Measurements from ENCODE around the gene LCTL.
"Not testable (repeated sequence)": the region's sequence is repeated elsewhere in the genome, so short reads cannot be mapped to it uniquely, and the experiment has no call there.

The LCTL gene

DNA sequence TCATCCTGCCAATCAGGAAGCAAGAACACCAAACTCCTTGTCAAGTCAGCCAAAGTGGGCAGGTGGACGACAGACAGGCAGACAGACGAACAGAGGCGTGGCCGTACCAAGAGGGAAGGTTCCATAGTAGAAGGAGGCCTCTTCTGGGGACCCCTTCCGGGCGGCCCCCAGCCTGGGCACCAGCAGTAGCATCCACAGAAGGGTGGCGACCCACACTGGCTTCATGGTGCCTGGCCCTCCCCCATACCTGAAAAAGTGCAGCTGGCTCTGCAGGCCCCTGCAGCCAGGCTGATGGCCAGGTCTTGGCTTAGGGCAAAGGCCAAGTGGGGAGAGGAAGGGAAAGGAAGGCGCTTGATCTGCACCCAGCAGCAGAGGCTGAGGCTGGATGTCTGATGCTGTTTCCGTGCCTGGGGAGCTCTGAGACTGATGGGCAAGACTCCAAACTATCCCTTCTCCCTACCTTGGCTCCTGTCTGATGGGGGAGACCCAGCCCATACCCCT, 607 bp downstream of the LCTL start:
- no peak for DNase-seq

DNA sequence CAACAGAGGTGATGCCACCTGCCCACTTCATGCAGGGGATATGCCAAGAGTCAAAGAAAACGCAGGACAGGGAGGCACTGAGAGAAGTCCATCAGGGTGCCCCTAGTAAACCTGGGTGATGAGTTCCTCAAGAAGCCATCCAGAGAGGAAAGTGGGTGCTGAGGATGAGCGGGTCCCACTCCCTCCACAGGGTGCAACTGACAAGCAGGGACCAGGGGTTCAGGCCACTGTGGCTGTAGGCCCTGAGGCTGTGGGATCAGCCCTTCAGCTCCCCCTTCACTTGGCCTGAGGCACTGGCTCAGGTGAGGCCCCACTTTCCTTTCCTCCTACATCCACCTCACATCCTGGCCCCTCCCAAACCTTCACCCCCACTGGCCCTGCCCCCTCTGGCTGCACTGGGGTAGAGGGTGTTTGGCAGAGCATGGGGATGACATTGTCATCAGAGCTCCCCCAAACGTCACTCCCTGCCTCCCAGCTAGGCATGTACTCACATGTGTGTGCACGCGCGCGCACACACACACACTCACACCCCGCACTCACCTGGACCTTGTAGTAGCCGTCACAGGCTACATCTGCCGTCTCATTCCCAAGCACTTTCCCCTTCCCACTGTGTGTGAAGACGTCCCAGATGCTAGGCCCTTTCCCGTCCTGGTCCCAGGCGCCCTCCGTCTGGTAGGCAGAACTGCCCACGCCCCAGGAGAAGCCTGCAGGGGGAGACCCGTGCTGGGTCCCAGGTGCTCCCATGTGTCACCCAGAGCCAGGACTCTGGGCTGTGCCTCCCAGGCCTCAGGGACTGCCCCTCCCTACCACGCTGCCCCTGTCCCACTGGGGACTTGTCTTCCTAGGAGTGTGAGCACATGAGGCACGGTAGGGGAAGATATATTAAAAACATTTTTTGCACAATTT, 1.4 kb downstream of the LCTL start:
- DNase-seq = no peak

DNA sequence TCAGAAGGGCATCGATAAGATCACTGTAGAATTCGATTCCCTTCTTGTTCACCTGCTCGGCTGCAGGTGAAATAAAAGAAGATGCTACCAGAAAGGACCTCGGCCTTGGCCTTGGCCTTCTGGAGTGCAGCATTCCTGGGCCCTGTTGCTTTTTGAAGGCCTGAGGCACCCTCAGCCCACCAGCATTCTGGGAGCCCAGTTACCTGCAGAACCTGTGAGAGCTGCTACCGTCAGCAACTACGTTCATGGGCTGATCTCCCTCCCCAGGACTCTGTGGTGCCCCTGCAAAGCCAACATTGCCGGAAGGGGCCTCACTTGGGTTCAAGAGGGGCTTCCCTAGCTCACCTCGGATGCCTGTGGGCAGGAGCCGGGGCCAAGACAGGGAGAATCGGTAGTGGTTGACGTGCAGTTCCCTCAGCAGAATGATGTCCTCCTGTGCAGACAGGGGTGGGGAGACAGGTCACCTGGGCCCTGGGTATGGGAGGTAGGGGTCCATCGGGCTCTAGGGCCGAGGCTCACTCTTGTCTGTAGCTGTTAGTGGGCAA, 2.2 kb downstream of the LCTL start:
- DNase-seq = no peak

DNA sequence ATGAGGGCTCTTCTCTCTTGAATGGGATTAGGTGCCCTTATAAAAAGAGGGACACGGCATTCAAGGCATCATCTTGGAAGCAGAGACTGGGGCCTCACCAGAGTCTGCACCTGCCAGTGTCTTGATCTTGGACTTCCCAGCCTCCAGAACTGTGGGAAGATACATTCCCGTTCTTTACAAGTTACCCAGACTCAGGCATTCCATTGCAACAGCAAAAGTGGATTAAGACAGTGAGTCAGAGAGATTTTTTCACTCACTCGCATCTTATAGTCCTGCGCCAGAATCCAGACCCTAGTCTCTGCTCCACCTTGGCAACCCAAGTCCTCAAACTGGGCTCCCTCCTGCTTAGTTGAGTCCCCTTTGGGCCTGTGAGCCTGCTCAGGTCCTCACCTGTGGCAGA, 2.7 kb downstream of the LCTL start:
- DNase-seq = no peak

DNA sequence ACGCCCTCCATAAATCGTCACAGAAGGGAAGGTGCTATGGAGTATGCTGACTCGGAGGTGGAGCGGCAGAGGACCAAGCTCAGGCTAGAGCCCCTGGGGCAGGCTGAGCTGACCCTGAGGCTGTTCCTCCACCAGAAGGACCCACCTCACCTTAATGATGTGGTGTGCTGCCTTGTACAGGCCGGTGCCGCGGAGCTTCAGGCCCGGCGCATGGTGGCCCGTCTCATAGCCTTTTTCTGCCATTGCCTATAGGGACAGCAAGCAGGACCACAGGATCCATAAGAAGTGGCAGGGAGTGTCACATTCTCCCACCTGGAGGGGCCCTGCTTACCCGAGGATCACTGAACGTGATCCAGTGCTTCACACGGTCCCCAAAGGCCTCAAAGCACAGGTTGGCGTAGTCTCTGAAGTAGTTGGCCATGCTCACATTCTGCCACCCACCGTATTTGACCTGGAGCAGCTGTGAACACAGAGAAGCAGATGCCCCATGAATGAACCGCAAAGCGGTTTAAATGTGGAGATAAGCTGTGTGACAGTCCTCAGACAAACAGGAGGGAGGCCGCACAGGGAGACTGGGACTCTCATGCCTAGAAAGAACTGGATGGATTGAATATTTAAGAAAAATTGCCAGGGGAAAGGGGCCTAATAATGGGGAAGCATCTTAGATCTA, 4.8 kb downstream of the LCTL start:
- DNase-seq = no peak

DNA sequence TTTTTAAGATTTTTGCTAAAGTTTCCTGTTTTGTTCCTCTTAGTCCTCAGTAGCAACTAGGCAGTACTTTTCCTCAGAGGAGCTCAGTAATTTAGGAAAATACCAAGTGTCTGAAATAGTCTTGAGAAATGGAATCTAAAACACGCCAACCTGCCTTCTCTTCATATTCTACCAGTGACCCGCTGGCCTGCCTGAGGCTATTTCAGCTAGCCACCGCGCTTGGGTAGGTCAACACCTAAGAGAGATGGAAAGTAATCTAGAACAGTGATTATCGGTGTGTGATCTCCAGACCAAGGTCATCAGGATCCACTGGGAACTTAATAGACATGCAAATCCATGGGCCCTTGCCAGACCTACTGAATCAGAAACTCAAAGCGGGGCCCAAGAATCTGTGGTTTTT, 7.5 kb downstream of the LCTL start:
- DNase-seq = peak in 1 of 51 donors; percentile 1

DNA sequence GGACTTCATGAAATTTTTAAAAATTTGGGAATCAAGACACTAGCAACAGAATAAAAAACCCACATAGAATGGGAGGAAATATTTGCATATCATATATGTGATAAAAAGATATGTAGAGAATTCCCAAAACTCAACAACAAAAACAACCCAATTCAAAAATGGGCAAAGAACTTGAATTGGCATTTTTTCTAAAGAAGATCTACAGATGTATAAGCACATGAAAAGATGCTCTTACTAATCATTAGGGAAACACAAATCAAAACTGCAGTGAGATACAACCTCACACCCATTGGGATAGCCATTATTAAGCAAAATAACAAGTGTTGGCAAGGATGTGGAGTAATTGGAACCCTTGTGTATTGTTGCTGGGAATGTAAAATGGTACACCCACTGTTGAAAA, 10.1 kb downstream of the LCTL start:
- no peak for DNase-seq

DNA sequence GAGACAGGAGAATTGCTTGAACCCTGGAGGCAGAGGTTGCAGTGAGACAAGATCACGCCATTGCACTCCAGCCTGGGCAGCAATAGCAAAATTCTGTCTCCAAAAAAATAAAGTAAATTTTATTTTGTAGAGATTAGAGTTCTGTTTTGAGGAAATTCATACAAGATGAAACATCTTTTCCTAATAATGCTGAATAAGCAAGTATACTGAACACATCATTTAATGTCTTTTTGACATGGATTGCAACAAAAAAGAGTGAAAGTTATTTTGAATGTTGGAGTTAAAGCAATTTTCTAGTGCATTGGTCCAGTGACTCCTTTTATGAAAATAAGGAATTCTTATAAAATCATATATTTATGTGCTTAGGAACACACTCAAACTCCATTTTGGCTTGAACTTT, 20.5 kb downstream of the LCTL start:
- DNase-seq = no peak

DNA sequence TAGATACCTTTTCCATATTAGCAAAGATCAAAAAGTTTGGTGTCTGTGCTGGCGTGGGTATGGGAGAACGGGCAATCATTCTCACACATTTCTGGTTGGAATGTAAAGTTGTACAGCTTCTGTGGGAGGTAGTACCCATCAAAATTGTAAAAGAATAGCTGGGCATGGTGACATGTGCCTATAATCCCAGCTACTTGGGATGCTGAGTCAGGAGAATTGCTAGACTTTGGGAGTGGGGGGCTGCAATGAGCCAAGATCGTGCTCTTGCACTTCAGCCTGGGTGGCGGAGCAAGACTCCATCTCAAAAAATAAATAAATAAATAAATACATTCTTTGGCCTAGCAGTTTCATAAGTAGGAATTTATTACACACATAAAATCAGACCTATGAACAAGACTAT, 22.9 kb downstream of the LCTL start:
- no peak for DNase-seq

DNA sequence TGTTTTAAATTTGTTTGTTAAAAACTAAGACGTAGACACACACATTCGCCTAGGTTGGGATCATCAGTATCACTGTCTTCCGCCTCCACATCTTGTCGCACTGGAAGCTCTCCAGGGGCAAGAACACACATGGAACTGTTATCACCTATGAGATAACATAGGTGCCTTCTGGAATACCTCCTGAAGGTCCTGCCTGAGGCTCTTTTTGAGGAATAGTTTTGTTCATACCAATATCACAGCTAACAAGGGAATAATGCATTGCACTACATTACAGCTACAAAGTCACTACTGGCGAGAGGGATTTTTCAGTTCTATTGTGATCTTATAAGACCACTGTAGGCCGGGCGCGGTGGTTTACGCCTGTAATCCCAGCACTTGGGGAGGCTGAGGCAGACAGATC, 30.7 kb downstream of the LCTL start:
- no peak for DNase-seq

DNA sequence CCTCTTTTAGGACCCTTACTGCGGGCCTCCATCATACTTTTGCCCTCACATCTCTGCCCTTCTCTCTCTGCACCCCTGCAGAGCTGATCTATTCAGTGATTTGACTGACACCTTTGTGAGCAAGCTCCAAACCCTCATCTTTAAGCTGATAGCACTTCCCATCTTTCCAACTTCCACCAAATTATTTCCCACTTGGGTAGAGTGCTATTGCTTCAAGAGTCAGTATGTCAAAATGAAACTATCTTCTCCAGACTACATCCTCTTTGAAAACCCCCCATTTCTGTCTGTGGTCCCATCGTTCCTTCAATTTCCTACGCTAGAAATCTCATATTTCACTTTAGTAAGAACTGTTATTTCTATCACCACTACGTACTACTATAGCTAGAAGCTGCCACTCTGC, 41.0 kb downstream of the LCTL start:
- DNase-seq = no peak

DNA sequence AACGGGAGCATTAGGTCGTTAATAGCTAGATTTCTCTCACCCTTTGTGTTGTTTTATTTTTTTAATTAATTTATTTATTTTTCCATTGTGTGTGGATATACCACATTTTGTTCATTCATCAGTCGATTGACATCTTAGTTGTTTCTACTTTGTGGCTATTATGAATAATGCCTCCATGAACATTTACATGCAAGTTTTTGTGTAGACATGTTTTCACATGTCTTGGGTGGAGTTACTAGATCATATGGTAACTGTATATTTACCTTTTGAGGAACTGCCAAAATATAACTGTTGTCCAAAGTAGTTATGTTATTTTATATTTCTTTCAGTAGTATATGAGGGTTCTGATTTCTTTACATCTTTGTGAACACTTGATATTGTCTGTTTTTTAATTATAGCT, 41.9 kb downstream of the LCTL start:
- no peak for DNase-seq

DNA sequence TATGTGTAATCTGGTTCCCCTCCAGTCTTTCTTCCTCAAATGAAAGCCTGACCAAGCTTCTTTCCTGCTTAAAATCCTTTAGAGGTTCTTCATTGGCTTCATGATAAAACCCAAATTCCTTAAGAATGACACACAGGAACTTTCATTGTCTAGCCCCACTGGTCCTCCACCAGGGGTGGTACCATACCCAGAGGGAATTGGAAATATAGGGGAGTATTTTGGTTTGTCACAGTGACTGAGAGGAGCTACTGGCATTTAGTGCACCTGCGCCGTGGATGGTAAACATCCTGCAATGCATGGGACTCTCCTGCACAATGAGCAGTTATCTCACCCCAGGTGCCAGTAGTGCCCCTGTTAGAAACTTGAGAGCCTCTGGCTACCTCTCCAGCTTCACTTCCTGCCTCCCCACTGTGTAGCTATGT, 49.9 kb downstream of the LCTL start:
- DNase-seq = no peak

DNA sequence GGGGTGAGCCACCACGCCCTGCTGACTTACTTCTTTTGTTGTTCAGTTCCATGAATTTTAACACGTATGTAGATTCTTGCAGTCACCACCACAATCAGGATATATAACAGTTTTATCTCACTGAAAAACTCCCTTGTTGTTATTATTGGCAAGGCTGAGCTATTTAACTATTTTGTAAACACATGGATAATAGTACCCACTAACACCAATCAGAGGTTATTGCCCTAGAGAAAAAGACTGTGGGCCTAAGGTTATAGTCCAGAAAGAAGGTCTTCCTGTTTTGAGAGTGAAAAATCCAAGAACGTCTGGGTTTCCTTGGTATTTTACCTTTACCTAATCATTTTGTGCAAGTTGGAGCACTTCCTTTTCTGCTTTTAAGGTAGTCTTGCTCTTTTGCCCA, 51.2 kb downstream of the LCTL start:
- DNase-seq = no peak

DNA sequence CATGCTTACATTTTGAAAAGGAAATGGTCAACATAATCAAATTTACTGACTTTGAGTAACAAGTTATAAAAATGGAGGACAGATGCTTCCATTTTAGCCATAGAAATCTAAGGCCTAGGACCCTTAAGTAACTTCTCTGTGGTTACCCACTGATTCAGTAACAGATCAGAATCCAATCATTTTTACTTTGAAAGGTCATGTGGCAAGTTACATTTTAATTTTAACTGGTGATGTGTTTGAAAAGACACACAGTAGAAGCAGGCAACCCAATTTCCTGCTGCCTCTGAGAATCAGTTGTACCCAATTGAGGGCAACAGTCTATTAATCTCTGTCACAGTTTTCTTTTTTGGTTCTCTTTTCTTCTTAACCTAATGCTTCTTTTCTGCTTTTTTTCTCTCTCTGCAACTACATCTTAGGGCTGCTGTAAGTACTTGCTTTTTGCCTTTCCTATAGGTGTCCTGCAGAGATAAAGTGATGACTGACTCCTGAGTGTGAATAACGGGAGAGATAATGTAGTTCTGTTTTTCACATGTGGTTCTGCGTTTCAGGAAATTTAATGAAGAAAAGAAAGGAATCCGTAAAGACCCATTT, 57.4 kb downstream of the LCTL start:
- no peak for DNase-seq

DNA sequence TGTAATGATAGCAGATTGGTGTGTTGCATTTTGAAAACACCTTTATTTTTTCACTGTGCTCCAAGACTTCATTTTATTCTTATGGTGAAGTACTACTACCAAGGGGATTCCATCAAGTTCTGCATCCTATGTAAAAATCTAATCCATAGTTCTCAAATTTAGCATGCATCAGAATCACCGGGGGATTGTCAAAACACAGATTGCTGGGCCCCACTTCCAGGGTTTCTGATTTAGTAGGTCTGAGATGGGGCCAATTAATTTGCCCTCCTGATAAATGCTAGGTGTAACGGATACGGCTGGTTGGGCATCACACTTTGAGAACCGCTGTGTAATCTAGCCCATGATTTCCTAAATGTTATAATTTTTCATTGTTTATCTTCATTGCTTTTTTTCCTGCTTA, 60.0 kb downstream of the LCTL start:
- DNase-seq = no peak

DNA sequence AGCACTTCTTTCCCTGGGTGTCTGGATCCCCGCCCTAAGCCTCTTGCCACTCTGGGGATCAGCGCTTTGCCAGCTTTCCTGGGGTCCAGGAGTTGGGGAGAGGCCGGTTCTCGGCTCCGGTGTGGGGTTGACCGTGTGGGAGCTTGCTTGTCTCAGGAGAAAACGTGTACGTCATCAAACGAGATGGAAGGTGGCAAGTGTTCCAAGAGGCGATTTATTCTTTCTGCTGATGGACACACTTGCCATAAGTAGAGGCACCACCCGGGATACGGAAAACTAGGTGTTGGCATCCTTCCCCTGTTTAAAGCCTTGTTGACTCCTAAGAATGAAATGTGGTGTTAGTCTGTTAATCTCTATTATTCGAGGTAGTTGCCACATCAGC, 60.4 kb downstream of the LCTL start:
- DNase-seq = peak in 1 of 51 donors; percentile 45

DNA sequence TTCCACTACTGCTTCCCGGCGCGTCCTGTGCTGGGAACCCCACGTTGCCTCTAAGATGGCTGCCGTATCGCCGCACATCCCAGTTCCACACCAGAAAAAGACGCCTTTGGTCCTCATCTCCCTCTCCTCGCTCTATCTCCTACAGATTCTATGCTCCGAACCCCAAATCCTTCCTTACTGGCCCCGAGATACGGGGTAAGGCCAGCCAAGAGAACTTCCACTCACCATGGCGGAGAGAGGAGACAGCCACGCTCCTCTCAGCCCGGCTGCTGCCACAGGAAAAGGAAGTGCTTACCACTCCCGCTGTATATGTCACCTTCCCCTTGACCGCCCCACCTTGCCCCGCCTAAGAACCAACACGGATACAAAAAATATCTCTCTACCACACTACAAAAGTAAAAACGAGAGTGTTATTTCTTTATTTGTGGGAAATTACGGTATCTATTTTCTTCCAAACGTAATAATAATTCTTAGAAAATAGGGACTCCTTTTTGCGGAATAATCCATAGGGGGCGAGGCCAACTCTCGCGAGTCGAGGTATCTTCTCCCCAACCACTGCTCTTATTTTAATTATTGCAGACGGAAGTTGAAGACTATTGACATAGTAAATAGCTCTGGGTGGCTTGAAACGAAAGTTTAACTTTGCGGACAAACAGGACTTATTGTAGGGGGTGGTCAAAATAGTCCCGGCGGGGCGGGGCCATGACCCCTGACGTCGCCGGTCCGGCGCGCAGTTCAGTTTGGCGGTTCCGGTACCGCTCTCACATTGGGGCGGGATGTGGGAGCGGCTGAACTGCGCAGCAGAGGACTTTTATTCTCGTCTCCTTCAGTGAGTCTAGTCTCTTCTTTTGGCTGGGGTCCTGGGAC, 61.0 kb downstream of the LCTL start, which contains the start of the genes RPL4 and ZWILCH:
RPL4 (minus strand) TSS at position 293 of the 867 bp plus-strand sequence; CDS start at position 228, 65 bp downstream.
ZWILCH (plus strand) TSS at position 764 of the 867 bp plus-strand sequence; CDS start at position 777, 13 bp downstream.
- peak; percentile 21 to 93 (median 54) for DNase-seq

DNA sequence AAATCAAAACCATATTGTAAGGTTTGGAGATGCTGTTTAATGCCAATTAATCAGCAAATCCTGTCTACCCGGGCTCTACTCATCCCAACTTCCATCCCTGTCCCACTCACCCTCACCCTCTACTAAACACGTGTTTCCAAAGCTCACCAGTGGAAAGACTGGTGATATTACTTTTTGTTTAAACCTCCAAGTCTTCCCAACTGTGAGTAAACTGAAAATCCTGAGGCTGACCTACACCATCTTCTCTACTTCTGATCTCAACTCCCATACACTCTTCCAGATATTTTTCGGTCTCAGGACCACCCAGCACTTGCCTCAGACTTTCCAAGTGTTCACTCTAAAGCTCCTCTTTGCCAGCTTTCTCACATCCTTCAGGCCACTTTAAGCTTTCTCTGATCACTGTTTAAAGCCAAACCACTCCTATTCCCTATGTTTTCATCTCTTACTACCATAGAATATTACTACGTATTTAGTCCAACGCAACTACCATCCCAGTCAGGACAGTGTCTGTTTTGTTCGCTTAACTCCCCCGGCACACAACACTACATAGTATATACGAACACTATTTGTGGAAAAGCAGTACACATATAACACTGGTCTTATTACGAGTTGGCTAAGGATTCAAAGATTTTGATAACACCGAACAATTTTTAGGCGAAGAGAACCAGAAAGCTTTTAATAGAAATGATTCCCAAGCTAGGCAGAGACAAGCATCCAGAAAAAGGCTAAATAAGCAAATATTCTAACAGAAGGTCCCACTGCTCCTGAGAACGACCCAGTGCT, 61.8 kb downstream of the LCTL start:
- DNase-seq = no peak

DNA sequence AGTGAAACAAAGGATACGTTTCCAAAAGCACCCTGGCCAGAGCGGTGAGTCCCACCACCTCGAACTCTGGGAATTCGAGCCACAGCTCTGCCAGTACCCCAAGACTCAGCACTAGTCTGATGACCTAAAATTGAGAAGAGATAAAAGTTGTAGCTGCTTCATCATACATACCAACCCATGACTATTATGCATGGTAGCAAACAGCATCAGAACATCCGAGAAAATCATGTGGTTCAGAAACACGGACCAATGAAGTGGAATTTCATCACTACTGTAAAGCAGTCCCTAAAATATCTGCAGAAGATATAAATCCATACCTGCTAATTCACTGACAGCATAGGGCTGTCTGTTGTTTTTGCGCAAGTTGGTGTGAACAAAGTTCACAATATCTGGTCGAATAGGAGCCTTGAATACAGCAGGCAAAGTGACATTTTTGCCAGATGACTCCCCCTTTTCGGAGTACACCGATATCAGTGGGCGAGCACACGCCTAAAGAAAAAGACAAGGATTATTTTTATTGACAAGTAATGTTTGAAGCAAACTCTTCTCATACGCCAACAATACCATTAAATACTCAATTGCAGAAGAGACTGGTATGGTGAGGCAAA, 62.7 kb downstream of the LCTL start:
- not testable (repeated sequence) for DNase-seq

Data from hypothalamus (tissue), 51 donors.